Neural progenitor cell (in vitro differentiated cells): ENCODE results near the gene COG5. TPM values are rescaled to one million over a fixed set of nuclear protein-coding genes. Genes with fewer than 3 reads are reported as not detected.

Experiments
- DNase-seq: peaks from one replicate; pipeline ENCODE4 v3.0.0-alpha.2; 2016; ENCODE audit warnings: low spot score
- H2AFZ ChIP-seq: fragments of 200-600 bp; sonication (generic); replicated peaks from 2 replicates; pipeline ENCODE4 v1.6.1; 2016; ENCODE audit warnings: antibody characterized with exemption
- H3F3A ChIP-seq: fragments of 200-600 bp; sonication (generic); 2 replicates; pipeline ENCODE4 v1.6.1; 2016; ENCODE audit warnings: antibody characterized with exemption, low read depth
- H3K27ac ChIP-seq: fragments of 200-600 bp; sonication (generic); 2 replicates; pipeline ENCODE4 v1.5.1; 2016; ENCODE audit warnings: mild to moderate bottlenecking
- H3K27me3 ChIP-seq: fragments of 200-600 bp; sonication (generic); 2 replicates; pipeline ENCODE4 v1.6.1; 2016; ENCODE audit warnings: mild to moderate bottlenecking, moderate library complexity
- H3K36me3 ChIP-seq: fragments of 200-600 bp; sonication (generic); 2 replicates; pipeline ENCODE4 v1.5.1; 2016
- H3K4me1 ChIP-seq: fragments of 200-600 bp; sonication (generic); 2 replicates; pipeline ENCODE4 v1.6.1; 2016; ENCODE audit warnings: mixed run types
- H3K4me2 ChIP-seq: fragments of 200-600 bp; sonication (generic); 2 replicates; pipeline ENCODE4 v1.6.1; 2016
- H3K4me3 ChIP-seq: fragments of 200-600 bp; sonication (generic); 2 replicates; pipeline ENCODE4 v1.5.1; 2016
- H3K79me2 ChIP-seq: fragments of 200-600 bp; sonication (generic); 2 replicates; pipeline ENCODE4 v1.6.1; 2016; ENCODE audit warnings: low read depth
- H3K9ac ChIP-seq: fragments of 200-600 bp; sonication (generic); 2 replicates; pipeline ENCODE4 v1.6.1; 2016
- H3K9me3 ChIP-seq: fragments of 200-600 bp; sonication (generic); 2 replicates; pipeline ENCODE4 v1.5.1; 2016; ENCODE audit warnings: low read depth
- H4K20me1 ChIP-seq: fragments of 200-600 bp; sonication (generic); 2 replicates; pipeline ENCODE4 v1.6.1; 2016; ENCODE audit warnings: low read depth
- H3K27ac Mint-ChIP-seq: 3 replicates; pipeline ENCODE4 v1.8.0; 2021; ENCODE audit warnings: mixed read lengths
- H3K27me3 Mint-ChIP-seq: 2 replicates; pipeline ENCODE4 v1.8.0; 2022; ENCODE audit warnings: low read depth, mild to moderate bottlenecking, inconsistent platforms, moderate library complexity, mixed read lengths; ENCODE audit not compliant: insufficient read depth
- H3K36me3 Mint-ChIP-seq: 3 replicates; pipeline ENCODE4 v1.8.0; 2021; ENCODE audit warnings: mixed read lengths
- H3K4me1 Mint-ChIP-seq: 3 replicates; pipeline ENCODE4 v1.8.0; 2021; ENCODE audit warnings: mixed read lengths
- H3K4me3 Mint-ChIP-seq: 3 replicates; pipeline ENCODE4 v1.8.0; 2021; ENCODE audit warnings: mild to moderate bottlenecking, moderate library complexity, mixed read lengths
- H3K9me3 Mint-ChIP-seq: 3 replicates; pipeline ENCODE4 v1.8.0; 2020; ENCODE audit warnings: mixed read lengths
- EZH2 ChIP-seq: fragments of 200-600 bp; sonication (generic); IDR thresholded peaks from 2 replicates; pipeline ENCODE4 v1.6.1; 2017; ENCODE audit warnings: antibody characterized with exemption, mild to moderate bottlenecking, moderate library complexity
- EZH2phosphoT487 ChIP-seq: fragments of 200-600 bp; sonication (generic); IDR thresholded peaks from 2 replicates; pipeline ENCODE4 v1.6.1; 2017; ENCODE audit warnings: antibody characterized with exemption
- total RNA-seq: library from RNA; depleted of rRNA; stranded (reverse); fragments of >200 nt; gene quantifications from 2 replicates; pipeline ENCODE4 v1.2.3, GENCODE V29; 2015; ENCODE audit warnings: low replicate concordance
- TF ChIP-seq, protein P1 (sequence below): fragments of 200-600 bp; sonication (generic); IDR thresholded peaks from 2 replicates; pipeline ENCODE4 v1.5.1; 2017; ENCODE audit warnings: antibody characterized with exemption, mild to moderate bottlenecking

COG5 gene
- total RNA-seq, 1 donor from 2014 or later = 90.5 TPM

DNA sequence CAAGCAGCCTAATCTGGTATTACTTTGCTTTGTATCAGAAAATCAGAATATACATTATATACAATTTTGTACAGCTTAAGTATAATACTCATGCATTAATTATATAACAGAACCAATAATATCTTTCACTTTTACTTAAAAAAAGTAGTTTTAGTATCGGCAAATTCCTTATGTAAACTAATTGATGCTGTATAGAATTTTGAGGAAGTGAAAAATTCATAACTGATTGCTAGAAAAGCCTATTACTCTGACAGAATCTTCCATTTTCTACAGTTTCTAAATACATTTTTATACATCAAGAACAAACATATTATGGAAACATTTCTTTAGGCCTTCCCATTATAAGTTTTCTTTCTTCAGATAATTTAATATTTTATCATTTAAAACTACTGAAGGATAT is 217.8 kb downstream of the COG5 start:
- no peaks in the 10 kb centered on the region for H3K9me3 ChIP-seq
- no peaks in the 10 kb centered on the region for H3K4me1 ChIP-seq
- H3K27me3 Mint-ChIP-seq = peaks cover 2% of the 10 kb centered on the region
- no peaks in the 10 kb centered on the region for H3K27me3 ChIP-seq
- H3K27ac ChIP-seq = no peak overlapping the region
- H3K27ac Mint-ChIP-seq = no peak overlapping the region
- TF ChIP-seq, protein P1, sequence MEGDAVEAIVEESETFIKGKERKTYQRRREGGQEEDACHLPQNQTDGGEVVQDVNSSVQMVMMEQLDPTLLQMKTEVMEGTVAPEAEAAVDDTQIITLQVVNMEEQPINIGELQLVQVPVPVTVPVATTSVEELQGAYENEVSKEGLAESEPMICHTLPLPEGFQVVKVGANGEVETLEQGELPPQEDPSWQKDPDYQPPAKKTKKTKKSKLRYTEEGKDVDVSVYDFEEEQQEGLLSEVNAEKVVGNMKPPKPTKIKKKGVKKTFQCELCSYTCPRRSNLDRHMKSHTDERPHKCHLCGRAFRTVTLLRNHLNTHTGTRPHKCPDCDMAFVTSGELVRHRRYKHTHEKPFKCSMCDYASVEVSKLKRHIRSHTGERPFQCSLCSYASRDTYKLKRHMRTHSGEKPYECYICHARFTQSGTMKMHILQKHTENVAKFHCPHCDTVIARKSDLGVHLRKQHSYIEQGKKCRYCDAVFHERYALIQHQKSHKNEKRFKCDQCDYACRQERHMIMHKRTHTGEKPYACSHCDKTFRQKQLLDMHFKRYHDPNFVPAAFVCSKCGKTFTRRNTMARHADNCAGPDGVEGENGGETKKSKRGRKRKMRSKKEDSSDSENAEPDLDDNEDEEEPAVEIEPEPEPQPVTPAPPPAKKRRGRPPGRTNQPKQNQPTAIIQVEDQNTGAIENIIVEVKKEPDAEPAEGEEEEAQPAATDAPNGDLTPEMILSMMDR = no peak
- no peak for TF ChIP-seq EZH2phosphoT487
- H3K79me2 ChIP-seq = no peaks in the 10 kb centered on the region
- H3K4me3 ChIP-seq = no peak overlapping the region
- H2AFZ ChIP-seq = no peak overlapping the region
- H3K4me3 Mint-ChIP-seq = no peak overlapping the region
- H3K9ac ChIP-seq = no peak overlapping the region
- H3K36me3 ChIP-seq = no peaks in the 10 kb centered on the region
- H3K4me2 ChIP-seq = no peak overlapping the region
- H3K9me3 Mint-ChIP-seq = peaks cover 10% of the 10 kb centered on the region
- H3F3A ChIP-seq = no peaks in the 10 kb centered on the region
- H3K36me3 Mint-ChIP-seq = peaks cover 11% of the 10 kb centered on the region
- no peaks in the 10 kb centered on the region for H3K4me1 Mint-ChIP-seq
- no peak for DNase-seq
- no peaks in the 10 kb centered on the region for H4K20me1 ChIP-seq

DNA sequence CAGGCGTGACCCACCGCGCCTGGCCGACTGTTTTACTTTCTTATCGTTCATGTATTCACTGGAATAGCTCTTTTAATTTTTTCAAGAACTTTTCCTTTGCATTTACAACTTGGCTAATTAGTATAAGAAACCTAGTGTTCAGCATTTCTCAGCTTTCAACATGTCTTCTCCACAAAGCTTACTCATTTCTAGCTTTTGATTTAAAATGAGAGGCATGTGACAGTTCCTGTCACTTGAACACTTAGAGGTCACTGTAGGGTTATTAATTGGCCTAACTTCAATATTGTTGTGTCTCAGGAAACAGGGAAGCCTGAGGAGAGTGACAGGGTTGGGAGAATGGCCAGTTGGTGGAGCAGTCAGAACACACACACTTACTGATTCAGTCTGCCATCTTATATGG is 218.9 kb downstream of the COG5 start:
- H3K9me3 Mint-ChIP-seq = peaks cover 16% of the 10 kb centered on the region
- no peak overlapping the region for H3K27ac Mint-ChIP-seq

DNA sequence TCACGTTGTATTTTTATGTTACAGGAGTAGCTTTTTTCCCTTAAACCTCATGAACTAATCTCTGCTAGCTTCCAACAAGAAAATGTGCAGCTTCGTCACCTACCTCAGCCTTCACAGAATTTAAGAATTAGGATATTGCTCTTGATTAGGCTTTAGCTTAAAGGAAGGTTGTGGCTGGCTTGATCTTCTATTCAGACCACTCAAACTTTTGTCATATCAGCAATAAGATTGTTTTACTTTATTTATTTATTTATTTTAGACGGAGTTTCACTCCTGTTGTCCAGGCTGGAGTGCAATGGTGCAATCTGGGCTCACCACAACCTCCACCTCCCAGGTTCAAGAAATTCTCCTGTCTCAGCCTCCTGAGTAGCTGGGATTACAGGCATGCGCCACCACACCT is 219.4 kb downstream of the COG5 start:
- H3K4me3 Mint-ChIP-seq = no peak overlapping the region
- Histone ChIP-seq H3K27ac (no peak overlapping the region), H3K36me3 (no peaks in the 10 kb centered on the region), H3K9me3 (no peaks in the 10 kb centered on the region), H3F3A (no peaks in the 10 kb centered on the region), H3K4me2 (no peak overlapping the region), H3K4me3 (no peak overlapping the region), H4K20me1 (no peaks in the 10 kb centered on the region), H3K79me2 (no peaks in the 10 kb centered on the region), H2AFZ (no peak overlapping the region), H3K9ac (no peak overlapping the region), H3K4me1 (no peaks in the 10 kb centered on the region), H3K27me3 (no peaks in the 10 kb centered on the region)
- no peak overlapping the region for H3K27ac Mint-ChIP-seq
- DNase-seq = no peak
- TF ChIP-seq, protein P1 = no peak
- TF ChIP-seq EZH2phosphoT487 (no peak), EZH2 (no peak)
- peaks cover 16% of the 10 kb centered on the region for H3K9me3 Mint-ChIP-seq
- H3K4me1 Mint-ChIP-seq = no peaks in the 10 kb centered on the region
- H3K27me3 Mint-ChIP-seq = peaks cover 2% of the 10 kb centered on the region
- H3K36me3 Mint-ChIP-seq = peaks cover 9% of the 10 kb centered on the region

More for the DNA sequence above, 218.9 kb downstream of the COG5 start:
- H3F3A ChIP-seq = no peaks in the 10 kb centered on the region
- no peak overlapping the region for H3K4me3 ChIP-seq
- no peak overlapping the region for H2AFZ ChIP-seq
- no peaks in the 10 kb centered on the region for H4K20me1 ChIP-seq
- Mint-ChIP-seq H3K4me1 (no peaks in the 10 kb centered on the region), H3K4me3 (no peak overlapping the region), H3K27me3 (peaks cover 2% of the 10 kb centered on the region), H3K36me3 (peaks cover 9% of the 10 kb centered on the region)
- H3K4me2 ChIP-seq = no peak overlapping the region
- no peak overlapping the region for H3K9ac ChIP-seq
- no peaks in the 10 kb centered on the region for H3K36me3 ChIP-seq
- no peak for DNase-seq
- no peak for TF ChIP-seq EZH2
- no peak for TF ChIP-seq EZH2phosphoT487
- TF ChIP-seq, protein P1 = no peak
- no peaks in the 10 kb centered on the region for H3K4me1 ChIP-seq
- H3K27ac ChIP-seq = no peak overlapping the region
- H3K9me3 ChIP-seq = no peaks in the 10 kb centered on the region
- no peaks in the 10 kb centered on the region for H3K27me3 ChIP-seq
- no peaks in the 10 kb centered on the region for H3K79me2 ChIP-seq
